ENCODE data around the gene SERINC5.
"Not testable (repeated sequence)": the region's sequence is repeated elsewhere in the genome, so short reads cannot be mapped to it uniquely, and the experiment has no call there.

Gene SERINC5

DNA sequence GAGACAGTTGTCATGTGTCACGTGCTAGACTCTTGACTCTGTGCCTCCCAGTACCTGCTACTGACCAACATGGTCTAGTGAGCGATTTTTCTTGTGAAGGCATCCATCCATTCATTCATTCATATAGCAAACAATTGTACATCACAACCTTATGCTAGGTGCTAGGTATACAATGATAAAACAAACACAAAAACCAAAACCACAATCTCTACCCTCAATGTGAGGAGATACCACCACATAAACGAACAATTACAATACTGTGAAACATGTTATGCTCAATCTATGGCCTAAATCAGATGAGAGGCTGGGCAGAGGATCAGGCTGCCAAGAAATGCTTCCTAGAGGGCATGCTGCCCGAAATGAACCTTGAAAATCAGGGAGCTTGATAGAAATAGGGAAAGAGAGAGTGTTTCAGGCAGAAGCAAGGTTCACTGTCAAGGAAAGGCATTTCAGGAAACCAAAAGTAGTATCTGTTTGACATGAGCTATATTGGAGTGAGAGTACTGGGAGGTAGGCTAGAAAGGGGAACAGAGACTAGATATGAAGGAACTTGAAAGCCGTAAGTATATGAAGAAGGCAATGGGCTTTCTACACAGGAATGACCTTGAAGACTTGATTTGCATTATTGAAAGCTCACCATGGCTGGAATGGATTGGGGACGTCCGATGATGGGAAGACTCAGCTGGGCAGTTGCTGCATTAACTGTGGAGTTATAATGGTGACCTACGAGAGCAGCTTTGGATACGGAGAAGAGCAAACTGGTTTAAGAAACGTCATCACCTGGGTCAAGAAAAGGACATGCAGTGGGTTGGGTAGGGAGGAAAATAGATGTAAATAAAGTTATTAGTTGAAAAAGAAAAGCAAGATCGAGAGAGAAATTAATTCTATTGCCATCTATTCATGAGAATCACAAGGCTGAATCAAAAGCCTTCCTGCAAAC, 130.6 kb downstream of the SERINC5 start:
- no peak for DNase-seq
- in situ Hi-C loops (cut with MboI; ENCODE audit: low pct_unique_long_range_greater_than_20kb, low sequenced_read_pairs) = no loop called here

DNA sequence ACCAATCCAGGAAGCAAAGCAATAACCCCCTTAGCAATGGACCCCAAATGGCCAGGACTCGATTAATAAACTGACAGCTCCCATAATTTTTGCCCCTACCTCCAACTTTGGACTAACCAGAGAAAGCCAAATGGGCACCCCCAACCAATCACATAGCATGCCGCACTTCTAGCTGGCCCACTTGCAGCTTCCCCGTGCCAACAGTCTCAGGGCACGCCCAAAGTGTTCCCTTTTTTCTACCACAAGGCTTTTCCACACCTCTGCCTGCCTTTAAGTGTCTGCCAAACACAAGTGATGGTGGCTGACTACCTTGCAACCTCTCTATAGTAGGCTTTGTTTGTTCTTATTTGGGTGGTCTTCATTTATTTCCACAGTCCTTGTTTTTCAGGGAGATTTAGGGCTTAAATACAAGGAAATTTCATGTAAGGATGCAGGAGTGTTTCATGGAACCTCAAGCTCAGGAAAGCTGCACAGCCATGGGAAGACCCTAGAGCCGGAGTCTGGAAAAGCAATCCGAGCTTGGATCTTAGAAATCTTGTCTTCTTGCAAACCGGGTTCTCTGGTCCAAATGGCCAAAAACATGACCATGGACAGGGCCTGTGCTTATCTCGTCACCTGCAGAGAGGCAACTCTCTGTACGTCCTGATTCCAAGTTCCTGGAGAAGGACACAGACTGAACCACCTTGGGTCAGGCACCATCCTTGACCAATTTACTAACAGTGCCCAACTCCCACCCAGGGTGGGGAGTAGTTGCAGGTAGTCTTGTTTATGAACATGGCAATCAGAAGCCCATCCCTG, 131.5 kb downstream of the SERINC5 start:
- in situ Hi-C loops (cut with MboI; ENCODE audit: low pct_unique_long_range_greater_than_20kb, low sequenced_read_pairs) = loop anchor here (25.0 kb wide), 1 partner anchor 138 kb away; the partner anchor contains the start of gene SERINC5

DNA sequence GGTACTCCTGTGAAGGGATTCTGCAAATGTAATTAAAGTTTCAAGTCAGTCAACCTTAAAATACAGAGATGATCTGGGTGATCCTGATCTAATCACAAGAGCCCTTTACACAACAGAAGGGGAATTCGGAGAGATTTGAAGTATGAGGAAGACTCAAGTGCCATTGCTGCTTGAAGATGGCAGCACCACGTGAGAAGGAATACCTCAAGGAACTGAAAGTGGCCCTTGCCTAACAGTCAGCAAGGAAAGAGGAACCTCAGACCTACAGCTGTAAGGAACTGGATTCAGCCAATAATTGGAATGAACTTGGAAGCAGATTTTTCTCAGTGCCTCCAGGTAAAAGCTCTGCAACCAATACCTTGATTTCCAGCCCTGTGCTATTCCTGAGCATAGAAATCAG, 133.3 kb downstream of the SERINC5 start:
- in situ Hi-C loops (cut with MboI; ENCODE audit: low pct_unique_long_range_greater_than_20kb, low sequenced_read_pairs) = loop anchor here (25.0 kb wide), 1 partner anchor 140 kb away; the partner anchor contains the start of gene SERINC5
- DNase-seq = peak; percentile 51

More for the DNA sequence above, 131.5 kb downstream of the SERINC5 start:
- no peak for DNase-seq

DNA sequence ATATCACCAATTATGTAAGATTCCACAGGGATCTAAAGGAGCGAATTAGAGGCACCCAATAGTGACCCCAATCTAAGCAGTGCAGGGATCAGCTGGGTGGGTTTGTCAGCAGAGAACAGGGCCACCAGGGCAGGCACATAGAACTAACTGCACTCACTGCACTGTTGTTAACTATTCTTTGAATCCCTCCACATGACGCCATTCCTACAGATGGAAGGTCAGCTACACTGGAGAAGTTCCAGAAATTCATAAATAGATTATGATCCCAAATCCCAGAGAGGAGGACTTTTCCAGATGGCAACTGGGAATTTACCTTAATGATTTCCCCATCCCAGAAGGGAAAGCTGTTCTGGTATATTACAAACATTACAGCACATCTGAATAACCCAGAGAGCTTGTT, 136.5 kb downstream of the SERINC5 start:
- in situ Hi-C loops (cut with MboI; ENCODE audit: low pct_unique_long_range_greater_than_20kb, low sequenced_read_pairs) = loop anchor here (25.0 kb wide), 1 partner anchor 143 kb away; the partner anchor contains the start of gene SERINC5
- DNase-seq = no peak

DNA sequence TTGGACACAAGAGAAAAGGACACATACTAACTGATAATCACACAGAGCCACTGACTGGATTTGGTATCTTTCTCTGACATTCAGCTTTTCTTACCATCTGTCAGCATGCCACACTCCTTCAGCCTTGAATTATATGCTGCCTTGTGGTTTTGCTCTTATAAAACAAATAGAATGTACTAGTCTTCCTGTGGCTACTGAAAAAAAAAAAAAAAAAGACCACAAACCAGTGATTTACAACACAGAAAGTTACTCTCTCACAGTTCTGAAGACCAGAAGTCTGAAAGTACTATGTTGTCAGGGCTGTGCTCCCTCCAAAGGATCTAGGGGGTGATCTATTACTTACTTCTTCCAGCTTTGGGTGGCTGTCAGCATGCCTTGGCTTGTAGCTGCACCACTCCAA, 138.4 kb downstream of the SERINC5 start:
- in situ Hi-C loops (cut with MboI; ENCODE audit: low pct_unique_long_range_greater_than_20kb, low sequenced_read_pairs) = loop anchor here (25.0 kb wide), 1 partner anchor 145 kb away; the partner anchor contains the start of gene SERINC5
- no peak for DNase-seq

DNA sequence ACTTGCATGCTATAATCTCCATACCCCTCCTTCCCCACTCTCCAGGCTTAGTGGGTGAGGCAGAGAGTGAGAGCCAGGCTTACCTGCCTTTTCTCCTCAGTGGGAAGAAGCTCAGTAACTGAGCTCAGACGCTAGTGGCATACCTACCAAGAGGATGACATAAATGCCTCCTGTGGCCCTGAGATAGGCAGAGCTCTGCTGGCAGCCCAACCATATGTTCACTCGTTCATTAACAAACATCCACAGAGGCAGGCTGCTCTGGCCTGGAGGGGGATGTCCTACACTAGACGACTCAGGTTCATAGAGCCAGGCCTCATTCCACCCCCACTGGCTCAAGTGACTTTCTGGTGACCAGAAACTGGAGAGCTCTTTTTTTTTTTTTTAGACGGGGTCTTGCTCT, 139.4 kb downstream of the SERINC5 start:
- in situ Hi-C loops (cut with MboI; ENCODE audit: low pct_unique_long_range_greater_than_20kb, low sequenced_read_pairs) = loop anchor here (25.0 kb wide), 1 partner anchor 146 kb away; the partner anchor contains the start of gene SERINC5

DNA sequence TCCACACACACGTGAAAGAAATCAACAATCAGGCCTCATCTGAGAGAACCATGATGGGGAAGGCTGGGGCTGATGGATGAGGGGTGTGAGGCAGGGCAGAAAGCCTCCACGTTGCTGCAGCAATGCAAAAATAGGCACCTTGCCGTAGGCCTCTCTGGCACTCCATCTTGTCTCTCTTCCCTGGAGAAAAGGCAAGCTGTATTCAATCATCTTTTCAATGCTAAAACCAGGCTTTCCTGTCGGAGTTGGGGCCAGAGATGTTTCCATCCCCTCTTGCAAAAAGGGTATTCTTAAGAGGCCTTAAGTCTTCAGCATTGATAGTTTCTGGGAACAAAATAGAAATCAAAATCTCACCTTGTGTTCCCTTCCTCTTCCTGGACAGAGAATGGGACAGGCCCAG, 139.8 kb downstream of the SERINC5 start:
- DNase-seq = no peak
- in situ Hi-C loops (cut with MboI; ENCODE audit: low pct_unique_long_range_greater_than_20kb, low sequenced_read_pairs) = loop anchor here (25.0 kb wide), 1 partner anchor 146 kb away; the partner anchor contains the start of gene SERINC5

More for the DNA sequence above, 139.4 kb downstream of the SERINC5 start:
- no peak for DNase-seq

DNA sequence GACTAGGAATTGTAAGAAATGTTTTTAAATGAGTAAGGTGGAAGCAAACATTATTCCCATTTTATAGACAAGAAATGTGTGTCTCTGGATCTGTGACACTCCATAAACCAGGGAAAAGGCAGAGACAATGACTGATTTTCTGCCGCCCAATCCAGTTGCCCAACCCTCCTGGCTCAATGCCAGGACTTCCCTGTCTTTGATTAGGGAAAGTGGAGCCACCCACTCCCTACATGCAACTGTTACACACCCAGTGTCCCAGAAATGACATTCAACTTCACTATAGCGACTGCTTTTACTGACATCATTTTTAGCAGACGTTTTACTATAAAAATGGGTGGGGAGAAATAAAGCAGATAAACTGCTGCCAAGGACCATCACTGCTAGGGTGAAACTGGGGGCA, 141.0 kb downstream of the SERINC5 start:
- in situ Hi-C loops (cut with MboI; ENCODE audit: low pct_unique_long_range_greater_than_20kb, low sequenced_read_pairs) = loop anchor here (25.0 kb wide), 1 partner anchor 147 kb away; the partner anchor contains the start of gene SERINC5
- DNase-seq = no peak

DNA sequence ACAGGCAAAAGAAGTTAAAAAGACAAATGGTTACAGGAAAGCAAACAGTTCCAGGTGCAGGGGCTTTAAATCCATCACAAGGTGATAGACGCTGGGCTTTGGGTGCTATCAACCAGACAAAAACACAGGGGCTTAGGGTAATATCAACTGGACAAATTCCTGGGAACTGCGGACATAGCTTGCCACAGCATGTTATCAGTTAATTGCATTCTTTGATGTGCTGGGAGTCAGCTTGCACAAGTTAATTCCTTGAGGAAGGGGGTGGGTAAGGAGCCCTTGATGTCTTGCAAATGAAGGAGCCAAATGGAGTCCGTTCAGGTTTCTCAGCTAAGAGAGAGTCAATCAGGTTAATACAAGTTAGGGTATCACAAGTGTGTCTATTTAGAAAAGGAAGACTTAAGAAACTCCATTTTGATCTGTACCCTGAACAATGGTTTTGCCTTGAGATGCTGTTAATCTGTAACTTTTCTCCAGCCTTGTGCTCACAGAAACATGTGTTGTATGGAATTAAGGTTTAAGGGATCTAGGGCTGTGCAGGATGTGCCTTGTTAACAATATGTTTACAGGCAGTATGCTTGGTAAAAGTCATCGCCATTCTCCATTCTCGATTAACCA, 144.4 kb downstream of the SERINC5 start:
- in situ Hi-C loops (cut with MboI; ENCODE audit: low pct_unique_long_range_greater_than_20kb, low sequenced_read_pairs) = loop anchor here (25.0 kb wide), 1 partner anchor 151 kb away; the partner anchor contains the start of gene SERINC5
- DNase-seq = not testable (repeated sequence)

DNA sequence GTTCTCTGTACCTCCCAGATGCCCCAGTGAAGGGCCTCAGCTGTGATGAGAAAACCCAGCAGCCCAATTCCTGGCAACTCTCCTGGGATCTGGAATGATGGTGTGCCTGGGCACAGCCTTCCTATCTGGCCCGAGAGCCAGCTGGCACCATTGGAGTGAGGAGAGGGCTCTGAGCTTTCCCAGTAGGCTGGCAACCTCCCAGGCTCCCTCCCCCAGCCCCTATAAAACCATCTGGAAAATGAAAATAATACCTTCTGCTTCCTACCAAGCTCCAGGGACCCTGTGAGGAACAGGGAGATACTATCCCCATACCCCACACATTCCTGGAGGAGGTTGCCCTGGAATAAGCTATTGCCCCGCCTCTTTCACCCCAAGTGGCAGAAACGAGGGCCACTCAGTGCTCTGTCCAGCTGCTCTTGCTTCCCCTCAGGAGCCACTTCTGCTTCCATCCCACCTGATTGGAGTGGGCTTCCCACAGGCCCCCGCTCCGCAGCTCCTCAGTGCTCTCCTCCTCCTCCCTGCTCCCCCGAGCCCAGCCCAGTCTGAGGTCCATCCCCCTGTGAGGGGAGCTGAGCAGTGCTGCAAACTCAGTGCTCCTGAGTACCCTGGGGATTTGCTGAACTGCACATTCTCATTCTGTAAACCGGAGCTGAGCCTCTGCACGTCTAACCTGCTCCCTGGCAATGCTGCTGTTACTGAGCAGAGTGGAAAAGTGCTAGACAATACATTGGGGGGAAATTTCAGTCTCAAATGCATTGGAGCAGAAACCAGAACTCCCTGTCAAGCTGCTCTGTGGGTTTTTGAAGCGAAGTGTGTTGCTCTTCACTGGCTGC, 146.0 kb downstream of the SERINC5 start:
- in situ Hi-C loops (cut with MboI; ENCODE audit: low pct_unique_long_range_greater_than_20kb, low sequenced_read_pairs) = loop anchor here (25.0 kb wide), 1 partner anchor 152 kb away; the partner anchor contains the start of gene SERINC5
- DNase-seq = no peak

DNA sequence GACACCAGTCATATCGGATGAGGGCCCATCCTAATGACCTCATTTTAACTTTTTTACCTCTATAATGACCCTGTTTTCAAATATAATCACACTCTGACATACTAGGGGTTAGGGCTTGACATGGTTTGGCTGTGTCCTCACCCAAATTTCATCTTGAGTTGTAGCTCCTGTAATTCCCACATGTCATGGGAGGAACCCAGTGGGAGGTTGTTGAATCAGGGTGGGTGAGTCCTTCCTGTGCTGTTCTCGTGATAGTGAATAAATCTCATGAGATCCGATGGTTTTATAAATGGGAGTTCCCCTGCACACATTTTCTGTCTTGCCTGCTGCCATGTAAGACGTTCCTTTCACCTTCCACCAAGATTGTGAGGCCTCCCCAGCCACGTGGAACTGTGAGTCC, 148.9 kb downstream of the SERINC5 start:
- DNase-seq = no peak
- in situ Hi-C loops (cut with MboI; ENCODE audit: low pct_unique_long_range_greater_than_20kb, low sequenced_read_pairs) = loop anchor here (25.0 kb wide), 1 partner anchor 155 kb away; the partner anchor contains the start of gene SERINC5

DNA sequence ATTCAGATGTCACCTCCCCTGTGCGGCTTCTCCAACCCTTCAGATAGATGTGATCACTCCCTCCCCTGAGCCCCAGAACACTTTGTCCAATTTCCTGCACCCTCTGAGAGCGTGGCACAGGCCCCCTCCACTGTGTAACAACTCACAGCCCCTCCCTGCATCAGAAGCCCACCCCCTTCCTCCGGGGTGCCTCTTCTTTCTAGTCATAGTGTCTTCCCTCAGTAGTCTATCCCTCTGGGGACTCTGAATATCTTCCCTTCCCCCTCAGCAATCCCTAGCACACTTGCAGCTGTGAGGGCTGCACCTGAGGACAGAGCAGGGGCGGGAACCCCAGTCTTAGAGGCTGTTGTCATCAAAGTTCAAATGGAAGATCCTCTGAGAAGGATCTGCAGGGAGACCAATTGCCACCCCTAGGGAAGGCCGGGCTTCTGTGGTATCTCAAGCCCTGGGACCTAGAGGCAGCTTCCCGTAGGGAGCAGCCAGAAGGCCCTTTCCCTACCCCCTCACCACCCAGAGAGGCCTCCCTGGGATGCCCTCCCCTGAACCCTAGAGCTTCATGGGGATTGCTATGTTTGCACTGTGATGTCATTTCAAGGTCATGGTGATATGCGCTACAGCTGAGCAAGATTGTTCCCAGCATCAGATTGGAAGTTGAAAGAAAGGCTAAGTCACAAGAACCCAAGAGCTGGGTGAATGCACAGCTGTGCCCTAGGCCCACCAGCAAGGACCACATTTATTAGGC, 150.0 kb downstream of the SERINC5 start:
- in situ Hi-C loops (cut with MboI; ENCODE audit: low pct_unique_long_range_greater_than_20kb, low sequenced_read_pairs) = loop anchor here (25.0 kb wide), 1 partner anchor 156 kb away; the partner anchor contains the start of gene SERINC5
- no peak for DNase-seq

DNA sequence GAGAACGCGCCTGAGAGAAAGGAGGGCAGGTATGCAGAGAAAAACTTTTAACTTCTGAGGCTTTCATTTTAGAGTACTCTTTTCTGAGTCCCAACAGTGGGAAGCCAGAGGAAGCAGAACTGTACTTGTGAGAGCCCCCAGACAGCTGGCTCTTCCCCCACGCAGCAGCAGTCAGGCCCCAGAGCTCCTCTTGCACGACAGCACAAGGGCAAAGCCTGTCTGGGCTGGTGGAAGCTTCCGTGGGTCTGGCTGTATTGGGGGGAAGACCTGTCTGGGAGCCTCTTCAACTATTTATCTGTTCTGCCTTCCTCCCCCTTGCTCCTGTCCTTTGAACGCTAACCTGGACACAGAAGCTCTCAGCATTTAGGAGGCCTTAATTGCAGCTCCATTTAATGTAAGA, 152.5 kb downstream of the SERINC5 start:
- DNase-seq = peak; percentile 56
- in situ Hi-C loops (cut with MboI; ENCODE audit: low pct_unique_long_range_greater_than_20kb, low sequenced_read_pairs) = loop anchor here (25.0 kb wide), 1 partner anchor 159 kb away; the partner anchor contains the start of gene SERINC5

DNA sequence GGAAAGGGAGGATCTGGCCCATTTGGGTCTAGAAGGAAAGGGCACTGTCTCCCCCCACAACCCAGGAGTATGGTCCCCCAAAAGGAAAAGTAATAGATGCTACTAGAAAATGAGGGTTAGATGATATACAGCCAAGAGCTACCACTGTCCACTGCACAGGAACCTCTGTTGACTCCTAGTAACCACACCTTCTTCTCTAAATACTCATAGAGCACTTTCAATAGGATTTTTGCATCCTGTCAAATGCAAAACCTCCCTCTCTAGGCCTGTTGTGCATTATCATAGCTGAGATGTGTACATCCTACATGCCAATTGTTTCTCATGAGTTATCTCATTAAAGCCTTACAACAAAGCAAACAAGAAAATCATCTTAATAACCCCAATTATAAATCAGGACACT, 153.9 kb downstream of the SERINC5 start:
- in situ Hi-C loops (cut with MboI; ENCODE audit: low pct_unique_long_range_greater_than_20kb, low sequenced_read_pairs) = loop anchor here (25.0 kb wide), 1 partner anchor 160 kb away; the partner anchor contains the start of gene SERINC5
- no peak for DNase-seq

DNA sequence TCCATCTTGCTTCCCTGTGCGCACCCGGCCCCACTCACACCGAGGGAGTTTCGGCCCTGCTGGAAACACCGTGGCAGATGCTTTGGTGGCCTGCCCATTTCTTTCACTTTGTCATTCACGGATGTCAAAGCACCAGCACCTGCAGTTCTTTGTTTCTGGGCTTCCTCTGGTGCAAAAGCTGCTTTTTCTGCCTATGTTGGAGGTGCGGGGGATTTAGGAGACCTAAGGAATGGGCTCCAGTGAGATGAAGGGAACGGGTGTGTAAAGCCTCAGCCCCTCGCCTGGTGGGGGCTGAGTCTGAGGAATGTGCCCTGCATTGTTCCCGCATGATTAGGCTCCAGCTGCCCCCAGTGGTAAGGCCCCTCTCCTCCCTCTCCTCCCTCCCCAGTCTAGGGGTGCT, 158.4 kb downstream of the SERINC5 start:
- in situ Hi-C loops (cut with MboI; ENCODE audit: low pct_unique_long_range_greater_than_20kb, low sequenced_read_pairs) = loop anchor here (10.0 kb wide), 1 partner anchor 207 kb away; no protein-coding TSS in a partner anchor
- DNase-seq = no peak

DNA sequence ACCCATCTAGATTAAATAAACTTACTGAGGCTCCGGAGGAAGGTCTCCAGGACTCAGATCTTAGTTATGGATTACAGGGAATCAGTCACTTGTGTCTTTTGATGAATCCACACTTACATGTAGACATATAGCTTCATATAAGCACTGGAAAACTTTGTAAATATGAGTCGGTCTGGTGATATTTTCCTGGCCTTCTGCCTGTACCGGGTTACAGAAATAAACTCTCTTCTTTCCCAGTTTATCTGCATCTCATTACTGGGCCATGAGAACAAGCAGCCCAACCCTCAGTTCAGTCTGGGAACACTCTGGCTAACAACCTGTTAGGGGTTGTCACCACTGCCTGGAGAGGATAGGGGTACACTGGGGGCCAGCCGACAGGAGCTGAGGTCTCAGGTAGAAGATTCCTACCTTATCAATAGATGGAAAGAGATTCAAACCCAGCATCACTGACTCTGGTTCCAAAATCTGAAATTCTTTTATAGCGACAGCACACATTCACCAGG, 161.6 kb downstream of the SERINC5 start:
- no peak for DNase-seq
- in situ Hi-C loops (cut with MboI; ENCODE audit: low pct_unique_long_range_greater_than_20kb, low sequenced_read_pairs) = loop anchor here (10.0 kb wide), 1 partner anchor 211 kb away; no protein-coding TSS in a partner anchor

DNA sequence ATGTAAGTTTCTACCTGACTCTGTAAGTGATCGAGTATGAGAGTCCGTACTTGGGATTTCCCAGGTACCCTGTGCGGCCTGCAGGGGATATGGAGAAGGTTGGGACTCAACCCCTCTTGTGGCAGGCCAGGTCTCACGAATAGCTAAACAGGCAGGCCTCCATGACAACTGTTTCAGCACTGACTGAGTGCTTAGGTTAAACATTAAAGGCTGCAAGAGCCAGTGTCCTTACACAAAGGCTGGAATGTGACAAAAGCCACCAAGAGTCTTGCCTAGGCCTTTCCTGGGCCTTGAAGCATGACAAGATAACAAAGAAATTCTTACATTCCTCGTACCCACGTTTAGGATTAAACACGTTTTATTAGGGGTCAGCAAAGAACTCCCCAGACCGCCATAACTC, 162.1 kb downstream of the SERINC5 start:
- in situ Hi-C loops (cut with MboI; ENCODE audit: low pct_unique_long_range_greater_than_20kb, low sequenced_read_pairs) = loop anchor here (10.0 kb wide), 1 partner anchor 211 kb away; no protein-coding TSS in a partner anchor
- no peak for DNase-seq
